ENCODE data around the gene ICAM4.
A peak's percentile ranks its signal among the peaks of the same experiment; 100 is the strongest.

Gene ICAM4

DNA sequence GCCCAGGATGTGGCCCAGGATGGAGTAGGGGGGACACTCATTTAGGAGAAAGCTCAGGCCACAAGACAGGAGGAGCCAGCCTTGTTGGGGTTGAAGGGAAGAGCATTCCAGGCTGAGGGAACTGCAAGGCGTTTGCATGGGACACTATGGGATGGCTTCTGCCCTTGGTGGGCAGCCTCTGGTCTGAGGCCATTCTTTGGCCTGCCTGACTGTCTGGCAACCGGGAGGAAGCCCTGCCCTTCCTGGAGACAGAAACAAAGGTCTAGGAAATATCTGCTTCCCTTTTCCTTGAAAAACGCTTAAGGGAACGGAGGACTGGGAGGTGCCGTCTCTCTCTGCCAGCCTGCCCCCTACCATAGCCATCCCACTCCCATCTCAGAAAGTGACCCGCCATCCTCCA, 18.7 kb upstream of the ICAM4 start:
- in situ Hi-C loops (cut with MboI; ENCODE audit: low sequenced_read_pairs, unreplicated experiment) = loop anchor here (5.0 kb wide), 1 partner anchor 119 kb away; no protein-coding TSS in a partner anchor
- TF ChIP-seq, protein P1, sequence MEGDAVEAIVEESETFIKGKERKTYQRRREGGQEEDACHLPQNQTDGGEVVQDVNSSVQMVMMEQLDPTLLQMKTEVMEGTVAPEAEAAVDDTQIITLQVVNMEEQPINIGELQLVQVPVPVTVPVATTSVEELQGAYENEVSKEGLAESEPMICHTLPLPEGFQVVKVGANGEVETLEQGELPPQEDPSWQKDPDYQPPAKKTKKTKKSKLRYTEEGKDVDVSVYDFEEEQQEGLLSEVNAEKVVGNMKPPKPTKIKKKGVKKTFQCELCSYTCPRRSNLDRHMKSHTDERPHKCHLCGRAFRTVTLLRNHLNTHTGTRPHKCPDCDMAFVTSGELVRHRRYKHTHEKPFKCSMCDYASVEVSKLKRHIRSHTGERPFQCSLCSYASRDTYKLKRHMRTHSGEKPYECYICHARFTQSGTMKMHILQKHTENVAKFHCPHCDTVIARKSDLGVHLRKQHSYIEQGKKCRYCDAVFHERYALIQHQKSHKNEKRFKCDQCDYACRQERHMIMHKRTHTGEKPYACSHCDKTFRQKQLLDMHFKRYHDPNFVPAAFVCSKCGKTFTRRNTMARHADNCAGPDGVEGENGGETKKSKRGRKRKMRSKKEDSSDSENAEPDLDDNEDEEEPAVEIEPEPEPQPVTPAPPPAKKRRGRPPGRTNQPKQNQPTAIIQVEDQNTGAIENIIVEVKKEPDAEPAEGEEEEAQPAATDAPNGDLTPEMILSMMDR (IDR thresholded peaks at IDR 0.05; ENCODE audit: borderline replicate concordance, control extremely low read depth, extremely low read depth, insufficient read depth, missing control alignments) = no peak
- DNase-seq (ENCODE audit: low spot score) = no peak

DNA sequence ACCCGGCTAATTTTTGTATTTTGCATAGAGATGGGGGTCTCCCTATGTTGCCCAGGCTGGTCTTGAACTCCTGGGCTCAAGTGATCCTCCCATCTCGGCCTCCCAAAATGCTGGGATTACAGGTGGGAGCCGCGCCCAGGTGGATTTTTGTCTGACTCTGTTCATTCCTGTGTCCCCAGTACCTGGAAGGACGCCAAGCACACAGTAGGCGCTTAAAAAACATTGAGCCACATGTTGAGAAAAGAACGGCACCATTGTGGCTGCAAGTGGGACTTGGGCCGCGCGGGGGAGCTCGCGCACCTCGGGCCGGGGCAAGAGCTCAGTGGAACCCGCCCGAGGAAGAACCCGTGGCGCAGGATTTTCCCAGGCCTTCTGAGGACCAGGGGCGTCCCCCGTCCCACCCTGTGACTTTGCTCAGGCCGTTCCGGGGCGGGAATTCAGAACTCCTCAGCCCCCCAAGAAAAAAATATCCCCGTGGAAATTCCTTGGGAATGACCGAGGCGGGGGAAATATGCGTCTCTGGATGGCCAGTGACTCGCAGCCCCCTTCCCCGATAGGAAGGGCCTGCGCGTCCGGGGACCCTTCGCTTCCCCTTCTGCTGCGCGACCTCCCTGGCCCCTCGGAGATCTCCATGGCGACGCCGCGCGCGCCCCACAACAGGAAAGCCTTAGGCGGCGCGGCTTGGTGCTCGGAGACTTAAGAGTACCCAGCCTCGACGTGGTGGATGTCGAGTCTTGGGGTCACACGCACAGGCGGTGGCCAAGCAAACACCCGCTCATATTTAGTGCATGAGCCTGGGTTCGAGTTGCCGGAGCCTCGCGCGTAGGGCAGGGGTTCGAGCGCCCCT, 17.2 kb upstream of the ICAM4 start:
- TF ChIP-seq, protein P1 (IDR thresholded peaks at IDR 0.05; ENCODE audit: borderline replicate concordance, control extremely low read depth, extremely low read depth, insufficient read depth, missing control alignments) = peak; percentile 95
- in situ Hi-C loops (cut with MboI; ENCODE audit: low sequenced_read_pairs, unreplicated experiment) = loop anchor here (5.0 kb wide), 1 partner anchor 118 kb away; no protein-coding TSS in a partner anchor
- DNase-seq (ENCODE audit: low spot score) = peak; percentile 86

DNA sequence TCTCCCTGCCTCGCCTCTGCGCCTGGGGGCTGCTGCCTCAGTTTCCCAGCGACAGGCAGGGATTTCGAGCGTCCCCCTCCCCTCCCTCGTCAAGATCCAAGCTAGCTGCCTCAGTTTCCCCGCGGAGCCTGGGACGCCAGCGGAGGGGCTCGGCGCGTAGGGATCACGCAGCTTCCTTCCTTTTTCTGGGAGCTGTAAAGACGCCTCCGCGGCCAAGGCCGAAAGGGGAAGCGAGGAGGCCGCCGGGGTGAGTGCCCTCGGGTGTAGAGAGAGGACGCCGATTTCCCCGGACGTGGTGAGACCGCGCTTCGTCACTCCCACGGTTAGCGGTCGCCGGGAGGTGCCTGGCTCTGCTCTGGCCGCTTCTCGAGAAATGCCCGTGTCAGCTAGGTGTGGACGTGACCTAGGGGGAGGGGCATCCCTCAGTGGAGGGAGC, 16.6 kb upstream of the ICAM4 start:
- TF ChIP-seq, protein P1 (IDR thresholded peaks at IDR 0.05; ENCODE audit: borderline replicate concordance, control extremely low read depth, extremely low read depth, insufficient read depth, missing control alignments) = no peak
- in situ Hi-C loops (cut with MboI; ENCODE audit: low sequenced_read_pairs, unreplicated experiment) = no loop called here
- DNase-seq (ENCODE audit: low spot score) = peak; percentile 84

DNA sequence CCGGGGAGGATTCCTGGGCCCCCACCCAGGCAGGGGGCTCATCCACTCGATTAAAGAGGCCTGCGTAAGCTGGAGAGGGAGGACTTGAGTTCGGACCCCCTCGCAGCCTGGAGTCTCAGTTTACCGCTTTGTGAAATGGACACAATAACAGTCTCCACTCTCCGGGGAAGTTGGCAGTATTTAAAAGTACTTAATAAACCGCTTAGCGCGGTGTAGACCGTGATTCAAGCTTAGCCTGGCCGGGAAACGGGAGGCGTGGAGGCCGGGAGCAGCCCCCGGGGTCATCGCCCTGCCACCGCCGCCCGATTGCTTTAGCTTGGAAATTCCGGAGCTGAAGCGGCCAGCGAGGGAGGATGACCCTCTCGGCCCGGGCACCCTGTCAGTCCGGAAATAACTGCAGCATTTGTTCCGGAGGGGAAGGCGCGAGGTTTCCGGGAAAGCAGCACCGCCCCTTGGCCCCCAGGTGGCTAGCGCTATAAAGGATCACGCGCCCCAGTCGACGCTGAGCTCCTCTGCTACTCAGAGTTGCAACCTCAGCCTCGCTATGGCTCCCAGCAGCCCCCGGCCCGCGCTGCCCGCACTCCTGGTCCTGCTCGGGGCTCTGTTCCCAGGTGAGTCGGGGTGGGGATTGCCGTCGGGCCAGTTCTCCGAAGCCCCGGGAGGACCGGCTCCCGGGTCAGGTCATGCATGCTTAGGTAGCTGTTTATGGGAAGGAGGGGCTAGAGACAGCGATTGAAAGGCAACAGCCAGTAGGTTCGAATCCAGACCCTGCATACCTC, 15.9 kb upstream of the ICAM4 start, which contains the start of gene ICAM1:
Gene ICAM1 (plus strand): TSS at position 505 of the 779 bp plus-strand sequence. CDS start 40 bp downstream, at position 545.
- TF ChIP-seq, protein P1 (IDR thresholded peaks at IDR 0.05; ENCODE audit: borderline replicate concordance, control extremely low read depth, extremely low read depth, insufficient read depth, missing control alignments) = no peak
- peak; percentile 89 for DNase-seq (ENCODE audit: low spot score)
- in situ Hi-C loops (cut with MboI; ENCODE audit: low sequenced_read_pairs, unreplicated experiment) = no loop called here

DNA sequence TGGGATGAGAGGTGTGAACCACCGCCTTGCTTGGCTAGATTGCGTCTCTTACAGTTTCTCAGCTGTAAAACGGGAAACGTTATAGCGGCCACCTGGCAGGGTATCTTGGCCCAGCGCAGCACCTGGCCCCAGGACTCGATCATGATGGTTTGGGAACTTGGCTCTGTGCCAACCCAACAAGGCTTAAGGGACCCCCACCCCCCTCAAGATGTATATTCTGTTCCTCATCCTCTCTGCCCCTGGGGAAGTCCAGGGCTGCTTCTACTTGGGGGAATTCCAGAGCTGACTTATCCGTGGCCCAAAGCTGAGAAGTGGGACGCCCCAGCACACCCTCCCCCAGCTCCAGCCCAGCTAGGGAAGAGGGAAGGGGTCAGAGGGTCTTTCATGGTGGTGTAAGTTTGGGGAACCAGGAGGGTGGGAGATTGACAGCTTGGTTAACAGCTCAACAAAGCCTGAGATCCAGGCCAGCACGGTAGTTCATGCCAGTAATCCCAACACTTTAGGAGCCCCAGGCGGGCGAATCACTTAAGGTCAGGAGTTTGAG, 15.1 kb upstream of the ICAM4 start:
- in situ Hi-C loops (cut with MboI; ENCODE audit: low sequenced_read_pairs, unreplicated experiment) = no loop called here
- peak; percentile 77 for DNase-seq (ENCODE audit: low spot score)

More for the DNA sequence above, 15.1 kb upstream of the ICAM4 start:
- TF ChIP-seq, protein P1 (IDR thresholded peaks at IDR 0.05; ENCODE audit: borderline replicate concordance, control extremely low read depth, extremely low read depth, insufficient read depth, missing control alignments) = no peak
